ENCODE data around the gene MEI4. TPM values are rescaled to one million over a fixed set of nuclear protein-coding genes. Genes with fewer than 3 reads are reported as not detected.

Gene MEI4
- total RNA-seq, 1 experiment from 2014 or later = not detected

GRCh38 chr6:77839292-77839691 lies 186.5 kb downstream of the MEI4 start (continued):
- no peak for TF ChIP-seq REST (IDR thresholded peaks at IDR 0.05; ENCODE audit: low read depth)
- TF ChIP-seq FOSL1 (IDR thresholded peaks at IDR 0.05; ENCODE audit: low read depth) = no peak
- no peak for TF ChIP-seq CBX3 (IDR thresholded peaks at IDR 0.05; ENCODE audit: low read depth)
- TF ChIP-seq SP1 (IDR thresholded peaks at IDR 0.05; ENCODE audit: low read depth) = no peak

GRCh38 chr6:77844822-77845221 lies 192.0 kb downstream of the MEI4 start:
- no peak for ATAC-seq
- intact Hi-C loops (cut with micrococcal nuclease) = no loop called here
- CTCF ChIA-PET = no interaction called here
- no peak for TF ChIP-seq POLR2A (IDR thresholded peaks at IDR 0.05; ENCODE audit: borderline replicate concordance, extremely low read depth, insufficient read depth, insufficient read length)
- no peak for TF ChIP-seq ZNF274 (IDR thresholded peaks at IDR 0.05; ENCODE audit: low read depth, low read length)
- no peak for TF ChIP-seq POLR2AphosphoS5 (IDR thresholded peaks at IDR 0.05; ENCODE audit: low read depth, low read length)
- TF ChIP-seq ELF1 (IDR thresholded peaks at IDR 0.05; ENCODE audit: borderline replicate concordance, low read depth) = no peak
- no peak for TF ChIP-seq RAD21 (IDR thresholded peaks at IDR 0.05; ENCODE audit: low read depth)
- TF ChIP-seq YY1 (IDR thresholded peaks at IDR 0.05; ENCODE audit: extremely low read depth, insufficient replicate concordance, low read depth, low read length) = no peak
- no peak for TF ChIP-seq SP1 (IDR thresholded peaks at IDR 0.05; ENCODE audit: low read depth)
- TF ChIP-seq REST (IDR thresholded peaks at IDR 0.05; ENCODE audit: low read depth) = no peak
- no peak for TF ChIP-seq ZFX (IDR thresholded peaks at IDR 0.05)
- TF ChIP-seq ZBTB33 (IDR thresholded peaks at IDR 0.05; ENCODE audit: extremely low read depth, insufficient replicate concordance, low read length) = no peak
- TF ChIP-seq FOSL1 (IDR thresholded peaks at IDR 0.05; ENCODE audit: low read depth) = no peak
- no peak for TF ChIP-seq SIN3A (IDR thresholded peaks at IDR 0.05; ENCODE audit: low read depth)
- no peak for TF ChIP-seq EGR1 (IDR thresholded peaks at IDR 0.05; ENCODE audit: low read depth)
- TF ChIP-seq TCF7L2 (IDR thresholded peaks at IDR 0.05; ENCODE audit: borderline replicate concordance, extremely low read depth, insufficient read depth, insufficient read length) = no peak
- no peak for TF ChIP-seq MAX (IDR thresholded peaks at IDR 0.05)
- TF ChIP-seq EZH2phosphoT487 (IDR thresholded peaks at IDR 0.05; ENCODE audit: borderline replicate concordance) = no peak
- TF ChIP-seq JUND (IDR thresholded peaks at IDR 0.05) = no peak

More at GRCh38 chr6:77844822-77845221, 192.0 kb downstream of the MEI4 start:
- Histone ChIP-seq H3K9me3 (ENCODE audit: control insufficient read depth in 1 of 2, insufficient read depth in 1 of 2, low read depth in 1 of 2, low read length in 2 of 2) (no peaks in the 10 kb centered on the region), H3K9ac (ENCODE audit: low read length) (no peak overlapping the region), H3K36me3 (ENCODE audit: control insufficient read depth in 1 of 2, insufficient read depth in 2 of 2, low read length in 2 of 2) (no peaks in the 10 kb centered on the region), H3K4me3 (replicated peaks in 1 of 2; ENCODE audit: low read depth in 1 of 2, low read length in 2 of 2) (no peak overlapping the region), H3K9me2 (ENCODE audit: insufficient read depth) (no peaks in the 10 kb centered on the region), H4K20me1 (ENCODE audit: insufficient read depth) (no peaks in the 10 kb centered on the region), H3K27ac (ENCODE audit: low read depth, low read length) (no peak overlapping the region), H3K4me2 (ENCODE audit: low read length) (no peak overlapping the region), H3K79me2 (ENCODE audit: insufficient read depth, low read length) (no peaks in the 10 kb centered on the region), H3K4me1 (ENCODE audit: control insufficient read depth in 1 of 2, insufficient read depth in 2 of 2, low read length in 2 of 2) (no peaks in the 10 kb centered on the region), H2AFZ (ENCODE audit: low read depth, low read length, poor library complexity, severe bottlenecking) (no peak overlapping the region), H3K27me3 (ENCODE audit: insufficient read depth, low read length) (no peaks in the 10 kb centered on the region)
- POLR2A ChIA-PET = no interaction called here
- no peak for DNase-seq (ENCODE audit: low read depth, low spot score)
- no TSS peak for BruUV-seq (replicated peaks)
- RAD21 ChIA-PET (ENCODE audit: low non-redundant PET in 1 of 2, low total read pairs in 2 of 2, uncharacterized antibody in 2 of 2, unreplicated experiment in 2 of 2) = no interaction called here

All from HCT116 (cell line).